ENCODE data around the gene NFRKB.

Gene NFRKB

GRCh38 chr11:129928923-129929692 lies 33.7 kb upstream of the NFRKB start:
- TF ChIP-seq, protein P1, sequence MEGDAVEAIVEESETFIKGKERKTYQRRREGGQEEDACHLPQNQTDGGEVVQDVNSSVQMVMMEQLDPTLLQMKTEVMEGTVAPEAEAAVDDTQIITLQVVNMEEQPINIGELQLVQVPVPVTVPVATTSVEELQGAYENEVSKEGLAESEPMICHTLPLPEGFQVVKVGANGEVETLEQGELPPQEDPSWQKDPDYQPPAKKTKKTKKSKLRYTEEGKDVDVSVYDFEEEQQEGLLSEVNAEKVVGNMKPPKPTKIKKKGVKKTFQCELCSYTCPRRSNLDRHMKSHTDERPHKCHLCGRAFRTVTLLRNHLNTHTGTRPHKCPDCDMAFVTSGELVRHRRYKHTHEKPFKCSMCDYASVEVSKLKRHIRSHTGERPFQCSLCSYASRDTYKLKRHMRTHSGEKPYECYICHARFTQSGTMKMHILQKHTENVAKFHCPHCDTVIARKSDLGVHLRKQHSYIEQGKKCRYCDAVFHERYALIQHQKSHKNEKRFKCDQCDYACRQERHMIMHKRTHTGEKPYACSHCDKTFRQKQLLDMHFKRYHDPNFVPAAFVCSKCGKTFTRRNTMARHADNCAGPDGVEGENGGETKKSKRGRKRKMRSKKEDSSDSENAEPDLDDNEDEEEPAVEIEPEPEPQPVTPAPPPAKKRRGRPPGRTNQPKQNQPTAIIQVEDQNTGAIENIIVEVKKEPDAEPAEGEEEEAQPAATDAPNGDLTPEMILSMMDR (IDR thresholded peaks at IDR 0.05; ENCODE audit: low read depth, low read length) = no peak
- DNase-seq (ENCODE audit: extremely low read depth, low read depth) = no peak

GRCh38 chr11:129922674-129923073 lies 27.3 kb upstream of the NFRKB start:
- no peak for DNase-seq (ENCODE audit: extremely low read depth, low read depth)
- TF ChIP-seq, protein P1 (IDR thresholded peaks at IDR 0.05; ENCODE audit: low read depth, low read length) = no peak

DNA sequence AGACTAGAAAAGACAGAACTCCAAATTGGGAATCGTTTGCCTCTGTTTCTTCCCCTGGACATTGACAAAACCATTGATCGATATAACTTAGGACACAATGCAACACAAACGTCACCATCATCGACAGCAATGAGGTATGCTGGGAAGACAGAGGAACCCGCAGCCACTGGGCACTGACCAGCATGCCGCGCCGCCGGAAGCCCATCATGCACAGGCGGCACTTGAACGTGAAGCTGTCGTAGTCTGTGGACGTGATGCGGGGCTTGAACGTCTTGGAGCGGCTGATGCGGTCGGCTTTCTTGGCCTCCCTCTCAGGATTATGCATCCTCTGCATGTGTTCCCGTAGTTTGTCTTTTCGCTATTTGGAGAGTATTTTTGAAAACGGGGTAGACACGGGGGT lies 23.0 kb upstream of the NFRKB start:
- TF ChIP-seq, protein P1 (IDR thresholded peaks at IDR 0.05; ENCODE audit: low read depth, low read length) = no peak
- DNase-seq (ENCODE audit: extremely low read depth, low read depth) = no peak

GRCh38 chr11:129917231-129917630 lies 21.9 kb upstream of the NFRKB start:
- no peak for DNase-seq (ENCODE audit: extremely low read depth, low read depth)
- TF ChIP-seq, protein P1 (IDR thresholded peaks at IDR 0.05; ENCODE audit: low read depth, low read length) = no peak

DNA sequence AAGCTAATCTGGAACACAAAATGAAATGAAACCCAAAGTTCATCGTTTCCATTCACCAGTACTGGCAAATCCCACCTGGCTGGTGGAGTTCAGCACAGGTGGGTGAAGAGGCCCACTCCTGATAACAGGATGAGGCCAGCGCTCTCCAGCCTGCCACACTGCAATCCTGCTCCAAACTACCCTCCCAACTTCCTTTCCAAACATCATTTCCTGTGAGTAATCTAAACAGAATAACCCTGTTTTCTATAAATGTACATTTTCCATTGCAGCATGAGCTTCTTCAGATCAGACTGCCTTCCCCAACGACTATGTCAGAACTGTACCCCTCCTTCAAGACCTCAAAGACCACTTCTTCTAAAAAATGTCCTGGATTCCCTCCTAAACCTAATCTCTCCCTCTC lies 15.9 kb upstream of the NFRKB start:
- no peak for DNase-seq (ENCODE audit: extremely low read depth, low read depth)
- TF ChIP-seq, protein P1 (IDR thresholded peaks at IDR 0.05; ENCODE audit: low read depth, low read length) = no peak

DNA sequence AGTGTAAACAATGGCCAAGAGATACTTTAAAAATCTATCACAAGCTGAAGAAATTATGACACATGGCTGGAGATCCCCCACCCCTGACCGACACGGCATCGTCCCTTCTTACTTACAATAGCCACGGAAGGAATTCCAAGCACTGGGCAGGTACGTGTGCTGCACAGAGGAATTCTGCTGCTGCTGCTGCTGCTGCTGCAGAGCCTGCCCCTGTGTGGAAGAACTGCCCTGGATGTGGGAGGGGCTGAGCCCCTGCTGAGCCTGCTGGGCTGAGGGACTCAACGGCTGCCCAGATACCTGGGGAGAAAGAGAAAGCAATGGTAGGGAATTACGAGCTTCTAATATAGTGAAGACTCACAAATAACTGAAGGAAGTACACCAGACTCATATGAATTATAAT lies 15.0 kb upstream of the NFRKB start:
- TF ChIP-seq, protein P1 (IDR thresholded peaks at IDR 0.05; ENCODE audit: low read depth, low read length) = no peak
- DNase-seq (ENCODE audit: extremely low read depth, low read depth) = no peak

GRCh38 chr11:129905402-129905801 lies 10.0 kb upstream of the NFRKB start:
- TF ChIP-seq, protein P1 (IDR thresholded peaks at IDR 0.05; ENCODE audit: low read depth, low read length) = no peak
- DNase-seq (ENCODE audit: extremely low read depth, low read depth) = no peak
